SH-SY5Y (cell line): ENCODE data around the gene SNAI3.

Experiments
- GATA2 ChIP-seq: IDR thresholded peaks from 2 replicates; pipeline ENCODE4 v1.6.1; 2011; ENCODE audit warnings: mild to moderate bottlenecking, low read depth, low read length
- GATA3 ChIP-seq: IDR thresholded peaks from 2 replicates; pipeline ENCODE4 v1.6.1; 2011; ENCODE audit warnings: low read depth, mild to moderate bottlenecking, low read length, moderate library complexity

SNAI3 gene

DNA sequence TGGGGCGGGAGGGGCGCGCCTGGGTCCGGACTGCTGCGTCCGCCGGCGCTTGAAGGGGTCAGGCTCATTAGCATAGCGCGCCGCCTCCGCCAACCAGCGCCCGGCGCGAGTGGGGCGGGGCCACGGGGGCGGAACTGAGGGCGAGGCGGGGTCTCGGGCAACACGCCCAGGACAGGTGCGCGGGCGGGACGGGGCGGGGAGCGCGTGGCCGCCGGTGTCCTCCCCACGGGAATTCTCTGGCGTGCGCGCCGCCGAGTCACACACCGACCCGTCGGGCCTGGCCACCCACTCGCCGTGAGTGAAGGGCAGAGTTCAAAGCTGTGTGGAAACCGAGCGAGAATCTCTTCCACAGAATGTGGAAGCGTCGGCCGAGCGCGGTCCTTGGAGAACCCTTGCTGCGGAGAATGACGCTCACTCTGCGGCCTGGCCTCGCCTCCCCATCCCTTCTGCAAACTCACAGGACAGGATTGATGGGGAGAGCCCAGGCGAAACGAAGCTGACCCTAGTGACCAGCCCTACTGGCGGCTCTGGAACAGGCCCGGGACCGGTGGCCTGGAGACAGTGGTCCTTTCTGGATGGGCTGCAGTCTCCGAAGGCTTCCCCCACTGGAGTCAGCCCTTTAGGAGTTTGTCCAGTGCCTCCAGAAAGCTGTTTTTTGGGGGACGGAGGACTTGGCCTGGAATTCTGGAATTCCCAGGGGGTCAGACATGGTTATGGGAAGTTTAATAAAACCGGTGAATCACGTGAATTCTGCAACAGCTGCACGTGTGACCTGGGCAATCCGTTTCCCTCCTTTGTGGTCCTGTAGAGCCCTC lies at the start of gene SNAI3:
TSS of gene SNAI3 (minus strand) at position 69 of the 815 bp plus-strand sequence. CDS start 101 bp downstream, outside the sequence.
- TF ChIP-seq GATA3 (no peak), GATA2 (no peak)

DNA sequence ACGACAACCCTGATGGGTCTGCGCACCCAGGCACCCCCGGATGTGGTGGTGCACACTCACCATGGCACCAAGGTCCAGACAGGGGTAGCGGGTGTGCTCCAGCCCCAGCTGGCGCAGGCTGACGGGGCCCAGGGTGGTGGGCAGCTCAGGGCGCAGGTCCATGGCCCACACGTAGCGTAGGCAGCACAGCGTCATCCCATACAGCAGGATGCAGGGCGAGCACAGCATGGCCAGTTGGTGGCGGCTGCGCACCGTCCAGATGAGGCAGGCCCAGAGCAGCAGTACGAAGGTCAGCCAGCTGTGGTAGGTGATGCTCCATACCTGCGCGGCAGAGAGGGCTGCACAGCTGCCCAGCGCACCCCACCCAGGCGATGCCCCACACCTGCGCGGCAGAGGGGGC lies 49.8 kb upstream of the SNAI3 start:
- TF ChIP-seq GATA2, result no peak
- TF ChIP-seq GATA3, result no peak

DNA sequence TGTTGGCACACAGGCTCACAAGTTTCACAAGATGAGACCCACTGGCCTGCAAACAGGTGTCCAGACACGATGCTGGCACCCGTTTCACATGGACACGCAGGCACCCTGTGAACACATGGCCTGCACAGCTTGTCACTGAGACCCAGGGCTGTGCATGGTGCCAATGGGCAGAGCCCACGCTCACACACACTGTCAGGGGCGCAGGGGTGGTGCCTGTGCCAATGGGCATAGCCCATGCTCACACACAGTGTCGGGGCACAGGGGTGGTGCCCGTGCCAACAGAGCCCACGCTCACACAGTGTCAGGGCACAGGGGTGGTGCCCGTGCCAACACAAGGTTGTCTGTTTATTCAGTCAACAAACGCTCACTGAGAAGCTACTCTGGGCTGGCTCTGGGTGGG lies 49.3 kb upstream of the SNAI3 start:
- TF ChIP-seq GATA3, result no peak
- no peak for TF ChIP-seq GATA2

DNA sequence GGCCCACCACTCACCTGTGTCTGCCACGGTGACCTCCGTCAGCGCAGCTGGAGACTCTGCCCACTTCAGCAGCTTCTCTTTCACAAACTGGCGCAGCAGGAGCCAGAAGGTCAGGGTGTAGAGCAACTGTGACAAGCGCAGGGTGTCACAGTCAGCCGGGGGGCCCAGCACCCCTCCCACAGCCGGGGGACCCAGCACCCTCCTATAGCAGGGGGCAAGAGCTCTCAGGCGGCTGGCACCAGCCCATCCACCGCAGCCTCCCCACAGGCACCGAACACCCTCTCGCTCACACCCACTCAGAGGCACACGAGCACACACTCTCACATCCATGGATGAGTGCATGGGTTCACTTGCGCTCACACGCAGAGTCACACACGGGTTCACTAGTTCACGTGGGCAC lies 48.8 kb upstream of the SNAI3 start:
- TF ChIP-seq GATA2 (no peak), GATA3 (no peak)

DNA sequence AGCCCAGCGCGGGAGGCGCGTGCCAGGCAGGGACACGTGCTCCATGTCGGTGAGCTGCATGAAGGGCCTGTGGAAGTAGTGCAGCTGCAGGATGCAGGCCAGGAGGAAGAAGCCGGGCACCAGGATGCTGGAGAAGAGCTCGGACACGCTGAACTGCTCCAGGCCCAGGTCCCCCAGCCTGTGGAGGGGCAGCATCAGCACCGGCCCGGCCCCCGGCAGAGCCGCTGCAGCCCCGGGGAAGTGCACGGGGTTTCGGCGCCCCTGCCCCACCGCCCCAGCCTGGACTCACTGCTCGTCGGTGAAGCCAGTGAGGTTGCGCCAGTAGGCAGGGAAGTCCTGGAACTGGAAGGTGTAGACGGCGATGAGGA lies 48.0 kb upstream of the SNAI3 start:
- TF ChIP-seq GATA2 (no peak), GATA3 (no peak)

DNA sequence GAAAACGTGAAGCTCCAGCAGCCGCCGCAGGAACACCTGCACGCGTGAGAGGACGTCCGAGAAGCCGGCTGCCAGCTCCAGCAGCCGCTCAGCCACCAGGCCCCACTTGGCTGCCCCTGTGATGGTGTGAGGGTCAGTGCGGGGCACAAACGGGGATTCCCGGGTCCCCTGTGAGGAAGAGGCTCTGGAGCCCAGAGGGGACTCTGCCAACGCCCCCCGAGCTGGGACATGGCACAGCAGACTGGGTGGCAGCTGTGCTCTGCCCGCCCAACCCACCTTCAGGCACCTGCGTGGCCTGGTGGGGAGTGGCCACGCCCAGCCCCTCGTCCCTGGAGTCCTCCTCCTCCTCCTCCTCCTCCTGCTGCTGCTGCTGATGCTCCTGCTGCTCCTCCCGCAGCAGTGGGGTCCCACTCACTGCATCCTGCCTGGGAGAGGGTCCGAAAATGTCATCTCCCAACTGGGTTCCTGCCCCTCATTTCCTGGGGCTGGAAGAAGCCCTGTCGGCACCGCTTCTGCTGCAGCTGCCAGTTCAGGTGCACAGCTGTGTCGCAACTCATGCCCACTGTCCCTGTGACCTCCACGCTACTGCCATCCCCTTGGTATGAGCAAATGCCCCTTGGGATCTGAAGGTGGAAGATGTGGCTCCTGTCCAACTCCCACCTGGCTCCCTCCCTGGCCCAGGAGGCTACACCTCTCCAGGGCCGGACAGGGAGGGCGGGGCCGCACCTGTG lies 47.5 kb upstream of the SNAI3 start:
- no peak for TF ChIP-seq GATA2
- no peak for TF ChIP-seq GATA3

DNA sequence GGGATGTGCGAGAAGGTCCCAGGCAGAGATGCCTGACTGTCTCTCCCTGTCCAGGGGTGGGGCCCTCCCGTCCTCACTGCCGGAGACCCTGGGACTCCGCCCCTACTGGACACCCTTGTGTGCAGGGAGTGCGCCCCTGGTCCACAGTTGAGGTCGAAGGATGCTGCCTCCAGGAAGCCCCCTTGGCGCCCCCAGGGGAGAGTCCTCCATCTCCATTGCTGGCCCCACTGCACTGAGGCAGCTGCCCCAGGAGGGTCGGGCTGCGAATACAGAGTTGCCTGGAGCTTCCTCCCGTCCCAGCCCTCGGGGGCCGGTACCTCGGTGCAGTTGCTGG lies 46.6 kb upstream of the SNAI3 start:
- TF ChIP-seq GATA3 (no peak), GATA2 (no peak)

DNA sequence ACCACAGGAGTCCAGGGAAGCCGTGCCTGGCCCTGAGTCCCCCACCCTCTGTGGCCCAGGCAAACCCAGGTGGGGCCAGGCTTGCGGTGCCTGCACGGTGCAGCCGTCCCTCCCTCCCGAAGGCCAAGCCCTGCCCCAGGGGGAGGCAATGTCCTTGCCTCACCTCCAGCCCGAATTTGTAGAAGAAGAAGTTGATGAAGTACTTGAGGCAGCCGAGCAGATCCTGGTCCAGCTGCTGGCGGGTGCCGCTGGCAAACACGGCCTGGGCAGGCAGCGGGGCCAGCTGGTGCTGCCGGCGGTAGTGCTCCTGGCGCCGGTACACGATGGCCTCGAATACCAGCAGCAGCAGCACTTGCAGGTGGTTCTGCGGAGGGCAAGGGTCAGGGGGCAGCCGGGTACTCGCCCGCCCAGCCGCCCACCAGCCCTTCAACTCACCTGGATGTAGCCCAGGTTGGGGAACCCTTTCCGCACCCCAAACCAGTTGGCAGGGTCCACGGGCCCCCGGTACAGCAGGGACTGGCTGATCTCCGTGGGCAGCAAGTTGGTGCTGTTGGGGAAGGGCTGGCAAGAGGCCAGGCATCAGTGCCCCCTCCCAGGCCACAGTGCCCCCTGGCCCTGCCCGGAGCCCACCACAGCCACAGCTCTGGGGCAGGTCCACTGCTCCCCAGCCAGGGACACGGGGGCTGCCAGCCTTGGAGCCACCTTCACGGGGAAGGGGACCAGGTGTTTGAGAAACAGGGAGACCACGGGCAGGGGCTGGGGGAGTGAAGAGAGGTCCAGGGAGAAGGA lies 46.1 kb upstream of the SNAI3 start:
- TF ChIP-seq GATA3, result no peak
- no peak for TF ChIP-seq GATA2

DNA sequence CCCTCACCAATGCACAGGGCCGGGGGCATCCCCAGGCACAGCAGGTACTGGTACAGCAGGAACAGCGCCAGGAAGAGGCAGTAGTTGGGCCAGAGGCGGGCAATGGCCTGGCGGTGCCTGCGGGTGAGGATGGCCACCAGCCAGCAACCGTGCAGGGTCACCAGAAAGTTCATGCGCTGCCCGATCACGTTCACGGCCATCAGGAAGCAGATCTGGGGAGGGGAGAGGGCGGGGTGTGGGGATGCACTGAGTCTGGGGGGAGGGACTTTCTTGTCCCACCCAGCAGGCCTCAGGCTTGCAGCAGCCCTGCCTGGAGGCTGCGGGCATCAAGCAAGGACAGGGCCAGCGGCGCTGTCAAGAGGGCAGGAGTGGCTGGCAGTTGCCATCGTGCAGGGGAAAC lies 45.4 kb upstream of the SNAI3 start:
- TF ChIP-seq GATA3 (no peak), GATA2 (no peak)

DNA sequence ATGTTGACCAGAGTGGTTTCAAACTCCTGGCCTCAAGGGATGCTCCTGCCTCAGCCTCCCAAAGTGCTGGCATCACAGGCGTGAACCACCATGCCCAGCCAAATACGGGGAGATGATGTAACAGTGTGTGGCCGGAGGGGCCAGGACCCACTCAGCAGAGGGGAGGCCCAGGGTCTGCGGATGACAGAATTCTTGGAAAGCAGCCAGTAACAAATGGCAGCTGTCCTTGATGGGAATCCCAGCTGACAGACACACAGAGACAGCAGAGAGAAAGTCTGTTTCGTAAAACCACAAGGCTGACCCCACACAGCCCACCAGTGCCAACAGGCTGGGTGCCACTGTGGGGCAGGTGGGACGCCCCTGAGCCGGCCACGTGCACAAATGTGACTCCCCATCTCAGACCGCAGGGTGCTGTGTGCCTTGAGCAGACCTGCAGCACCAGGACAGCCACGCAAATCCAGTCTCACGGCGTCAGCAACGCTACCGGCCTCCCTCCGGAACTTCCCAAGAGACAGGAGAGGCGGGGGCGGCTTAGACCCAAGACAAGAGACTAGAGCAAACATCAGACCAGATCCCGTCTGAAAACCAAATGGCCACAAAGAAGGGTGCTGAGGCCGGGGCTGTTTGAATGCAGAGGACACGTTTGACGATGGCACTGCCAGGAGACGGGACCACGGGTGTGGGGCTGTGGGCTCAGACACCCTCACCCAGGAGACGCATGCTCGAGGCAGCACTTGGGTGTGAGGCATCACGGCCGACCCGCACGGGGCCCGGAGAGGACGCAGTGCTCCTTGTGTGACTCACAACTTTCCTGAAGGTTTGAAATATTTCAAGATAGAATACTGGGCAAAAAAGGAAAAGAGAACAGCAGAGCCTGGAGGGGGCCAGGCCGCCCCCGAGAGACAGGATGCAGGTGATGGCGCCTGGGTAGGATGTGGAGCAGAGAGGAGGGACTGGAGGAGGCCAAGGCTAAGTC lies 44.6 kb upstream of the SNAI3 start:
- TF ChIP-seq GATA3 (no peak), GATA2 (no peak)

DNA sequence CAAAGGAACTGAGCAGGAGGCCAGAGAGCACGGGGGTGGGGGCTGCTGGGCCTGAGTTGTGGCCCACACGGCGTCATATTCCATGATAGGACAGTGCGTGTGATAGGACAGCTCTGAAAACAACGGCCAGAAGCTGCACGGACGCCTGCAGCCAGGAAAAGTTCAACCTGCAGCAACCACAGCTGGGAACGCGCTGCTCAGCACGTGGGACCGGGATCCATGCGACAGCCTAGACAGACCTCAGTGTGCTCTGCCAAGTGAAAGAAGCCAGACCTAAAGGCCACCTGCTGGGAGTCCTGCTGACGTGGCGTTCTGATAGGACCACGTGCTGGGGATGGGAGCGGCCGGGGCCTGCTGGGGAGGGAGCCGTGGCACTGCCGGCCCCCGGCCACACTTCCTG lies 41.6 kb upstream of the SNAI3 start:
- TF ChIP-seq GATA2, result no peak

DNA sequence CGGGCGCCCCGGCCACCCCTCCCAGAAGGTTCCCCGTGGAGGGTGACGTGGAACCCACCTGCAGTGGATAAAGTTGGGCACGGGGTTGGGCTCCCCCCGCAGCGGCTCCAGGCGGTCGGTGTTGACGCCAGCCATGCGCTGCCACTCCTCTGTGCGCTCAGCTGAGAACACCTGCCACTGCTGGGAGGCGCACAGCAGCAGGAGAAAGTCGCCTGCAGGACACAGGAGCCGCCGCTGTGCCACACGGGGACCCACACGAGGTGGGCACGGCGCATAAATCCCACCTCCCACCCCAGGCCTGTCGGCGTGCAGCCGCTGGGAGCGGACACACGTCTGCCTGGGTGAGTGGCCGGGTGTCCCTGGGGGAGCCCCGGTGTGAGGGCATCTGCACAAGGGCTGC lies 40.7 kb upstream of the SNAI3 start:
- TF ChIP-seq GATA3 (no peak), GATA2 (no peak)

DNA sequence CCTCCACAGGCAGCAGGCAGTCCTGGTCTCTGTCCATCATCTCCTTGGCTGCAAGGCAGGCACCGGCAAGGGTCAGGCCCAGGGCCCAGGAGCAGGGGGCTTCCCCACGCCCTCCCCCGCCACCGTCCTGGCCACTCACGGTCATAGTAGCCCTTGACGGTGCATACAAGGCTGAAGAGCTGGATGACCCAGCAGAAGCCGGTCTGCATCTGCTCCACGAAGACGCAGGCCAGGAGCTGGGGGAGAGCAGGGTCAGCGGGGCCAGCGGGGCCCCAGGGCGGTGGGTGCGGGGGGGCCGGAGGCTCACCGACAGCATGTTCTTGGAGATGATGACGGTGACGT lies 40.1 kb upstream of the SNAI3 start:
- TF ChIP-seq GATA2, result no peak
- TF ChIP-seq GATA3, result no peak

DNA sequence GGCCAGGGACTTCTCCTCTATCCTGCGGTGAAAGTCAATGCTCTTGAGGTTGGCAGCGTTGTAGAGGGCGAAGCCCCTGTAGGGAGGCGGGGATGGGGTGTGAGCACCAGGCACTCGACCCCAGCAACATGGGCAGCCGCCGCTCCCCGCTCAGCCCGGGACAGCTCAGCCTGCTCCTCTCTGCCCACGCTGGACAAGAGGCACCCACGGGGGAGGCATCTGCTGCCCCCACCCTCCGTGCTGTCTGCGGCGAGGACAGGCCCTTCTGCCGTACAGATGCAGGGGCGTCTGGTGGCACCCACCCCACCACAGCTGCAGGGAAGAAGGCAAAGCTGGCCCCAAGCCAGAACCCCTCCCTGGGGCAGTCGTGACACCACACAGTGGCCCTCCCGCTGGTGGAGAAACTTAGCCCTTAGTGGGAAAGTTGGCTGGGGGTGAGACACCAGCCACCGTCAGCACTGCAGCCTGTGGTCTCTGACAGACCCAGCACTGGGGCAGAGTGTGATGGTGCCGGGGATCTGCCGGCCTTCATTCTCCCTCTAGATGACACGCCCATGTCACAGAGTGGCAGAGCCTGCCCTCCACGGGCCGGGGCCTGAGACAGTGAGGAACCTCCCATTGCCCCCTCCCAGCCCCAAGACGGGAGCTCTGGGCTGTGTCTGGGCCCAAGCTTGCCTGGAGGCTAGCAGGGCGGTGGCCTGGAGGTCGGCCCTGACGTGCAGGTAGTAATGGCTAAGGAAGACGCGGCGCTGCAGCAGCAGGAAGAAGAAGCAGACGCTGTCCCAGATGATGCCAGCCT lies 39.5 kb upstream of the SNAI3 start:
- TF ChIP-seq GATA2 (no peak), GATA3 (no peak)
